Measurements from ENCODE around the gene BHLHE23.

The BHLHE23 gene

DNA sequence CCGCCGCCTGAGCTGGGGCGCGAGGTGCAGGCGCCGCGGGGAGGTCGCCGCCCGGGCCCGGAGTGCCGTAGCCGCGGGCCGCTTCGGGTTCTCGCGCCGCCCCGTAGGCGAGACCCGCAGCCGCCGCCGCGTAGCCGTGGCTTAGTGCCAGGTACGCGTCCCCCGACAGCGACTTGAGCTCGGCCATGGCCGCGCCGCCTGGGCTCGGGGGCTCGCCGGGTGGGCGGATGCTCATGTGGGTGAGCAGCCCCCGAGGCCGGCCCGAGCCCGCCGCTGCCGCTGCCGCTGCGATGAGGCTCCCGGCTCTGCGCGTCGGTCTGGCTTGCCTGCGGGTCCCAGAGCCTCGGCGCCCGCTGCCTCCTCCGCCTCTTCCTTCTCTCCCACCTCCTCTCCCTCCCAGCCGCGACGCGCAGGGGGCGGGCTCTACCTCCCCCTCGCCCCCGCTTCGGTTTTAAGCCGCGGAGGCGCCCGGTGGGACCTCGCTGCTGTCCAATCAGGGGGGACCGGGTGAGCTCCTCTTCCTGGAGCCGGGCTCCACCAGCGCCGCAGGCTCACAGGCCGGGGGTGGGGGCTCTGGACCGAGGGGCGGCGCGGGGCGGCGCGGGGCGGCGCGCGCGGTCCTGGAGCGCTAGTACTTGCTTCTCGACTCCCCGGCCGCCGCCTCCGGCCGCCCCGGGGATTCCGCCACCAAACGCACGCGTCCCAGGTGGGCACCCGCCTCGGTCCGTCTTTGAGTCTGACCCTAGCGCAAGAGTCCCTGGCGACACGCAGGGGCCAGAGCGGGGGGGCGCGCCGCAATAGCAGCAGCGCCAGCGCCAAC is at the start of gene BHLHE23:
Gene BHLHE23, minus strand, starts transcription at position 425 of the 820 bp plus-strand sequence. Its CDS starts 190 bp downstream, at position 235.
- intact Hi-C loops (cut with micrococcal nuclease) = loop anchor here (5.0 to 10.0 kb wide), 2 partner anchors 102 to 134 kb away; no protein-coding TSS in a partner anchor

DNA sequence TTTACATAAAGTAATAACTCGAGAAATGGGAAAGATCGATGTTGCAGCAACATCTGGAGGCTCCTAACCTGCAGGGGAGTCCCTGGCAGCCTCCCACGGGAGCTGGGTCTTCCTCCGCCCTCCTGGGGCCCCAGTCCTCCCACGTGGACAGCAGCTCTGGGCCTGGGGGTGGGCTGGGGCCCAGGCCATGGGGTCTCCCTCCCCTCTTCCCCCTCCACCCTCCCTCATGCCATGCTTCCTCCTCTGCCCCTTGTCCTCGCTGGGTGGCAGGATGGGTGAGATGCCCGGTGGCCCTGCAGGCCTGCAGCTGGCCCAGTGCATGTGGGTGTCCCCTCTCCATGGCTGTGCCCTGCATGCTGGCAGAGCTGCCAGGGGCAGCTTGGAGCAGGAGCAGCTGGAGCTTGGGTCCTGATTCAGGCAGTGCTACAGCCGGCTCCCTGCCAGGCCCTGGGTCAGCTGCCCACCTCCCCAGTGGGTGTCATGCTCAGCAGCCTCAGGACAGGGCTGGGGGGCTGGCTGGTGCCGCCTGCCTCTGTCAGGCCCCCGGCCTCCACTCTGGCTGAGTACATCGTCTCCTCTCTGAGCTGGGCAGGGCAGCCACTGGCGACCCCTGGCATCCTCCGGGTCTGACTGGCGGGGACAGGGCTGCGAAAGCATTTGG is 48.9 kb upstream of the BHLHE23 start:
- H3K9me3 Mint-ChIP-seq = no peaks in the 10 kb centered on the region
- H3K27ac Mint-ChIP-seq = no peak overlapping the region
- no peak overlapping the region for H3K4me3 Mint-ChIP-seq
- intact Hi-C loops (cut with micrococcal nuclease) = no loop called here
- no peaks in the 10 kb centered on the region for H3K4me1 Mint-ChIP-seq (ENCODE audit: low read depth)
- H3K27me3 Mint-ChIP-seq = peaks cover 10% of the 10 kb centered on the region
- no peaks in the 10 kb centered on the region for H3K36me3 Mint-ChIP-seq (ENCODE audit: low read depth)

More for the DNA sequence above, at the start of gene BHLHE23:
- Mint-ChIP-seq H3K27me3 (peaks cover 90% of the 10 kb centered on the region), H3K27ac (no peak within 1 kb of the TSS), H3K4me3 (no peak within 1 kb of the TSS), H3K4me1 (ENCODE audit: low read depth) (peaks cover 20% of the 10 kb centered on the region), H3K36me3 (ENCODE audit: low read depth) (no peaks in the 10 kb centered on the region), H3K9me3 (no peaks in the 10 kb centered on the region)

DNA sequence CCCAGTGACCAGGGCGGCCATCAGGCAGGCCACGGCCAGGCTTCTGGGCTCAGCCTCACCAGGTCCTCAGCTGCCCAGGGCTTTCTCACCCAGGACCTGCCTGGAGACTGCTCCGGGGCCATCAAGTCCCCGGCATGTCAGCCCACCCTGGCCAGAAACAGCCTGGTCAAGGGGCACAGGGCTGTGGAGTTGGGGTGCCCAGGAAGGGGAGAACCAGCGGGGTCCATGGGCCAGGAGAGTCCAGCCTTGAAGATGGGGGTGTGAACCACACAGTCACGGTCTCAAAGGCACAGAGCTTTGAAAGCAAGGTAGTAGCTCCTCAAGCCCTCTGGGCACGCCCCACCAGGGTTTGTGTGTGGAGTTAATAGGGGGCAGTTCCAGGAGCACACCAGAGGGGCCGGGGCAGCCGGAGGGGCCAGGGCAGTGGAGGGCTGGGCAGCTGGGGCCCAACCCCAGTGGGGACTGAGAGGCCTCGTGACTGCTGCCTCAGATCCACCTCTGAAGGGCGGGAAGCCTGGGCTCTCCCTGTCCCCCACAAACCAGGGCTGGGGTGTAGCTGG is 48.0 kb upstream of the BHLHE23 start:
- no peaks in the 10 kb centered on the region for H3K4me1 Mint-ChIP-seq (ENCODE audit: low read depth)
- no peaks in the 10 kb centered on the region for H3K9me3 Mint-ChIP-seq
- peaks cover 10% of the 10 kb centered on the region for H3K27me3 Mint-ChIP-seq
- H3K4me3 Mint-ChIP-seq = no peak overlapping the region
- intact Hi-C loops (cut with micrococcal nuclease) = no loop called here
- no peaks in the 10 kb centered on the region for H3K36me3 Mint-ChIP-seq (ENCODE audit: low read depth)
- no peak overlapping the region for H3K27ac Mint-ChIP-seq

DNA sequence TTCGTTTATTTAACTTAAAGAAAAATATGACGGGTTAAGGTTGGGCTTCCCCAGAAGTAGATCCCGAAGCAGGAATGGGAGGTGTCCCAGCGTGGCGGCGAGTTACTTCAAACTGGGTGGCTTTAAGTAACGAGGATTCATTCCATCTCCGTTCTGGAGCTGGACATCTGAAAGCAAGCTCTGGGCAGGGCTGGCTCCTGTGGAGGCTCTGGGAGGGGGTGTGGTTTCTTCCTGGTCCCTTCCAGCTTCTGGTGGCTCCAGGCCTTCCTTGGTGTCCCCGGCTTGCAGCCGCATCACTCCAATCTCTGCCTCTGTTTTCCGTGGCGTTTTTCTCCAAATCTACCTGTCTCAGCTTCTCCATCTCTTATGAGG is 47.3 kb upstream of the BHLHE23 start:
- Mint-ChIP-seq H3K27me3 (peaks cover 9% of the 10 kb centered on the region), H3K4me1 (ENCODE audit: low read depth) (no peaks in the 10 kb centered on the region), H3K9me3 (no peaks in the 10 kb centered on the region), H3K4me3 (no peak overlapping the region), H3K36me3 (ENCODE audit: low read depth) (no peaks in the 10 kb centered on the region), H3K27ac (no peak overlapping the region)
- intact Hi-C loops (cut with micrococcal nuclease) = no loop called here

DNA sequence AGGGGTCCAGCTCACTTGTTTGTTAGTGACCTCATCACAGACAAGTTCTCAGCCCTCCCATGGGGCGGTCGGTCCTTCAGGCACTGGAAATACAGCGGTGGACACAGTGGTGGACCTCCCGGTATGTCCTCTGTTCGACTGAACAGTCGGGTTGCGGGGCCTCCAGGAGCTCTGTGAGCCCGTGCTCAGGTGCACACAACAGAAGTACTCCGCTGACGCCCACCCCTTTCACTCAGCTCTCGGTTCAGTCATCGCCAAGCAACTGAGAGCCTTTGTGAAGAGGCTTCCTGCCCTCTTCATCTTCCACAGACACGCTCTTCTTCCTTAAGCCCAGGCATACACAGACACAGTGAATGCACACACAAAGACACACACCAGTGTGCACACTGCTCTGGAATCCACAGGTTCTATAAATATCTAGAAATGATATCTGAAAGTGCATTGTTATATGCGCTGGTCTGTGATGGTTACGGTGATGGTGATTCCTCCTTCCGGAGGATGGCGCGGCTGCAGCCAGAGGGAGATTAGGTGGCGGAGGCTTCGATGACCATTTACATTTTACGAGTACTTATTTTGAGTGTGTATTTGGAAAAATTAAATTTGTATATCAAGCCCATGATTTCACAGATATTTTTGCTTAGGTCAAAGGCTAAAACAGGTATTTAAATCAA is 46.8 kb upstream of the BHLHE23 start:
- H3K27me3 Mint-ChIP-seq = peaks cover 9% of the 10 kb centered on the region
- intact Hi-C loops (cut with micrococcal nuclease) = no loop called here
- no peaks in the 10 kb centered on the region for H3K36me3 Mint-ChIP-seq (ENCODE audit: low read depth)
- no peak overlapping the region for H3K27ac Mint-ChIP-seq
- H3K9me3 Mint-ChIP-seq = no peaks in the 10 kb centered on the region
- H3K4me1 Mint-ChIP-seq (ENCODE audit: low read depth) = no peaks in the 10 kb centered on the region
- H3K4me3 Mint-ChIP-seq = no peak overlapping the region

DNA sequence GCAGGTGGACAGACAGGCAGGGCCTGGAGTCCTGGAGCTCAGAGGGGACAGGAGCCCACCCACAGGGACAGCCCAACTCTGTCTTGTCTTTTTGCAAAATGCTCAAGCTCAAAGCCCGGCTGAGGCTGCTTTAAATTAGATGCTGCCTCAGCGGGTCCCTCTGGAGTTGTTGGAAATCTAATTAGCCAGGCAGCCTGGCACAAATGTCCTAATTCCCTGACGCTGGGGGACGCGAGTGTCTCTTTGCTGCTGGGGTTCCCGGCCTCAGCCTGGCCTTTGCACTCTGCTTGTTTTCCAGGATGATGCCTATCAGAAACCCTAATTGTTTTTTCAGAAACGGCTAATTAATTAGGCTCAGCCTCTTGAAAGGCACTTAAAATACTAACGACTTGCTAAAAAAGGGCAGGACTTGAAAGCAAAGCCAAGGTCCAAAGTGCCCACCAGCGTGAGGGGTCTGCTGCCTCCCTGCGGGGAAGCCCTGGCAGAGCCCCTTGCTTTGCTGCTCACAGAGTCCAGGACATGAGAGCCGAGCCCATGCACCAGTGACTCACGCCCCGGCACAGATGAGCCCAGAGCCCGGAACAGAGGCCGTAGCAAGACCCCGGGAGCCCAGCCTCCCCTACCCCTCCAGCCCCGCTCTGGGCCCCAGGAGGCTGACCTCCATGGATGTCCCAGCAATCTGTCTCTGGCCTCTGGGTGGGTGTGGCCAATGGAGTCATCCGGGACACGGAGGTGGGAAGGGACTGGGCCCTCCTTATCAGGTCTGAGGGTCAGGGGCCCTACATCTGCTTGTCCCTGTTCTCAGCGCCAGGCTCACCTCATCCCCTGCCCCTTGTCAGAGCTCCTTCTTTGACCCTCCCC is 46.0 kb upstream of the BHLHE23 start:
- intact Hi-C loops (cut with micrococcal nuclease) = no loop called here
- Mint-ChIP-seq H3K9me3 (no peaks in the 10 kb centered on the region), H3K27ac (no peak overlapping the region), H3K4me3 (no peak overlapping the region), H3K36me3 (ENCODE audit: low read depth) (no peaks in the 10 kb centered on the region), H3K27me3 (peaks cover 9% of the 10 kb centered on the region), H3K4me1 (ENCODE audit: low read depth) (no peaks in the 10 kb centered on the region)

DNA sequence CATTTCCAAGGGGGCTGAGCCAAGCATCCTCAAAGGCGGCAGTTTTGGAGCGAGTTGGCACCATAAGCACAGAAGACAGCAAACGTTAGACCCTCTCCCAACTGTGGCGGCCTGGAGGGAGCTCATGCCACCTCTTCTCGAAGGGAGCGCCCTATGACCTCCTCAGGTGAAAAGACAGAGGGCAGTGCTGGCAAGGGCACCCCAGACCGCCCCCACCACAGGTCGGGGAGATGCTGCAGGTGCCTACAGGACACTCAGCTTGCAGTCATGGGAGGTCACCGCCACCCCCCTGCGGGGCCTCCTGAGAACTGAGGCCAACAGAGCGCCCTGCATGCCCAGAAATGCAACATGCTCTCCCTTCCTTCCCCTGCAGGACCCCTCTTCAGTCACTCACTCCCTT is 45.1 kb upstream of the BHLHE23 start:
- Mint-ChIP-seq H3K27me3 (peaks cover 9% of the 10 kb centered on the region), H3K27ac (no peak overlapping the region), H3K9me3 (no peaks in the 10 kb centered on the region), H3K4me1 (ENCODE audit: low read depth) (no peaks in the 10 kb centered on the region), H3K36me3 (ENCODE audit: low read depth) (no peaks in the 10 kb centered on the region), H3K4me3 (no peak overlapping the region)
- intact Hi-C loops (cut with micrococcal nuclease) = no loop called here

DNA sequence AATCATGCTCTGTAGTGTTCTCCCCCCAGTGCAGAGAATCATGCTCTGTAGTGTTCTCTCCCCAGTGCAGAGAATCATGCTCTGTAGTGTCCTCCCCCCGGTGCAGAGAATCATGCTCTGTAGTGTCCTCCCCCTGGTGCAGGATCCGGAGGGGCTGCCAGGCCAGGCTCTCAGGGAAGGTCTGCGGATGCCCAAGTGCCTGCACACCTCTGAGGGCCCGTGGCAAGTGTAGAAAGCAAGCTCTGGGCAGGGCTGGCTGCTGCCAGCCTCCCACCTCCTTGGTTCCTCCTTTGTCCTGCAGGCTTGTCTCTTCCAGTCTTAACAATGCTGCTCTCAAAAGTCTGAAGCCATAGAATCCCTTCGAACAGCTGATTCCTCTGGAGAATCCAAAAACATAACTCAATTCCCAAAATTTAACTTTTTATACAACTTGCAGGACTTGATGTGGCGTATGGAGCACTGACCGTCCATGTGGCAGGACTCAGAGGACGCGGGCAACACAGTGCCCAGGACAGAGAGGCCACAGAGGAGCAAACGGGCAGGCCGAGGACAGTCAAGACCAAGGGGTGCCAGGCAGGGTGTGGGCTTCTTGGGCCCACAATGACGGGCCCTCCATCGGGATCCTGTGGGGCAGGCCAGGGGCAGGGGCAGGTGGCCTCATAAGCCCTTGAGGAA is 44.6 kb upstream of the BHLHE23 start:
- no peaks in the 10 kb centered on the region for H3K9me3 Mint-ChIP-seq
- intact Hi-C loops (cut with micrococcal nuclease) = no loop called here
- H3K27me3 Mint-ChIP-seq = peaks cover 9% of the 10 kb centered on the region
- H3K4me1 Mint-ChIP-seq (ENCODE audit: low read depth) = no peaks in the 10 kb centered on the region
- no peak overlapping the region for H3K27ac Mint-ChIP-seq
- no peak overlapping the region for H3K4me3 Mint-ChIP-seq
- no peaks in the 10 kb centered on the region for H3K36me3 Mint-ChIP-seq (ENCODE audit: low read depth)

DNA sequence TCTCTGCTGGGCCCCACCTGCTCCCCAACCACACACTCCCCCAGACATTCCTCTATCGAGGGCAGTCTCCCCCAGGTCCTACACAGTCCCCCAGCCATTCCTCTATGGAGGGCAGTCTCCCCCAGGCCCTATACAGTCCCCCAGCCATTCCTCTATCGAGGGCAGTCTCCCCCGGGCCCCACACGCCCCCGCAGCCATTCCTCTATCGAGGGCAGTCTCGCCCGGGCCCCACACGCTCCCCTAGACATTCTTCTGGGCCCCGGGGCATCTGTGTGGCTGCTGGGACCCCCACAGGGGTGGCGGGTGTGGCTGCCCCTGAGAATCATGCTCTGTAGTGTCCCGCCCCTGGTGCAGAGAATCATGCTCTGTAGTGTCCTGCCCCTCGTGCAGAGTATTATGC is 43.6 kb upstream of the BHLHE23 start:
- no peaks in the 10 kb centered on the region for H3K9me3 Mint-ChIP-seq
- H3K27me3 Mint-ChIP-seq = peaks cover 10% of the 10 kb centered on the region
- H3K4me1 Mint-ChIP-seq (ENCODE audit: low read depth) = no peaks in the 10 kb centered on the region
- no peaks in the 10 kb centered on the region for H3K36me3 Mint-ChIP-seq (ENCODE audit: low read depth)
- H3K27ac Mint-ChIP-seq = no peak overlapping the region
- intact Hi-C loops (cut with micrococcal nuclease) = no loop called here
- H3K4me3 Mint-ChIP-seq = no peak overlapping the region

DNA sequence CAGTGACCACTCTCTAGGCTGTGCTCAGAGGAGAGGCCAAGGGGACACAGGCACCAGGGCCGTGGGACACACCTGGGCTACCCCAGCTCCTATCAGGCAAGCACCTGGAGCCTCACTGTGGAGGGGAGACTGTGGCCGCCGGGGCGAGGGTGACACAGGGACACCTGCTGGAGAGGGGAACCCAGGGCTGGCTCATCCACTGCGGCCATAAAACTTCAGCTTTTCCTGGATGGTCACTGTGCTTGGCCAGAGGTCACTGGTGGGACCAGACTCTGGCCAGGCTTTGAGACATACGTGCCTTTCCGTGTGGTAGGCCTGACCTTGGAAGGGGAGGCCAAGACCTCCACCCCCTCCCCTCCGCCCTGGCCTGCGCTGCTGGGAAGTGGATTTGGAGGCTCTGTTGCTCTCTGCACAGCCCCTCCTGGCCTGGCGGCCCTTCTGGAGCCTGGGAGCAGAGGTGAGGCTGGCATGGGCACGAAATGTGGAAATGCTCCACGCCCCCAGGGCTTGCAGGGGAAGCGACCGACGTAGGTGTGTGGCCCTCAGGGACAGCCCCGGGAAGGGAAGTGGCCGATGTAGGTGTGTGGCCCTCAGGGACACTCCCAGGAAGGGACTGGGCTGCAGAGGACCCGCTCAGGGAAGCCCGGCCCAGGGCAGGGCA is 42.9 kb upstream of the BHLHE23 start:
- intact Hi-C loops (cut with micrococcal nuclease) = no loop called here
- Mint-ChIP-seq H3K4me3 (no peak overlapping the region), H3K27me3 (peaks cover 10% of the 10 kb centered on the region), H3K9me3 (no peaks in the 10 kb centered on the region), H3K4me1 (ENCODE audit: low read depth) (no peaks in the 10 kb centered on the region), H3K36me3 (ENCODE audit: low read depth) (no peaks in the 10 kb centered on the region), H3K27ac (no peak overlapping the region)

DNA sequence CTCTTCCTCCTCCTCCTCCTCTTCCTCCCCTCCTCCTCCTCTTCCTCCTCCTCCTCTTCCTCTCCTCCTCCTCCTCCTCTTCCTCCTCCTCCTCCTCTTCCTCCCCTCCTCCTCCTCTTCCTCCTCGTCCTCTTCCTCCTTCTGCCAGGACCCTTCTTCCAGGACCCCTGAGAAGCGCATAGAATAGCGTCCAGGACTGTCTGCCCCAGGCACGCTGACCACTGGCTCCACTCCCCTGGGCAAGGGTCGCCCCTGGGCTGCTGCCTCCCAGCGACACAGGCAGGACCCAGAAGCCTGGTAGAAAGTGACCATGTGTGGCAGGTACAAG is 42.4 kb upstream of the BHLHE23 start:
- H3K36me3 Mint-ChIP-seq (ENCODE audit: low read depth) = no peaks in the 10 kb centered on the region
- H3K27me3 Mint-ChIP-seq = peaks cover 10% of the 10 kb centered on the region
- intact Hi-C loops (cut with micrococcal nuclease) = no loop called here
- no peak overlapping the region for H3K4me3 Mint-ChIP-seq
- H3K27ac Mint-ChIP-seq = no peak overlapping the region
- H3K4me1 Mint-ChIP-seq (ENCODE audit: low read depth) = no peaks in the 10 kb centered on the region
- H3K9me3 Mint-ChIP-seq = no peaks in the 10 kb centered on the region

DNA sequence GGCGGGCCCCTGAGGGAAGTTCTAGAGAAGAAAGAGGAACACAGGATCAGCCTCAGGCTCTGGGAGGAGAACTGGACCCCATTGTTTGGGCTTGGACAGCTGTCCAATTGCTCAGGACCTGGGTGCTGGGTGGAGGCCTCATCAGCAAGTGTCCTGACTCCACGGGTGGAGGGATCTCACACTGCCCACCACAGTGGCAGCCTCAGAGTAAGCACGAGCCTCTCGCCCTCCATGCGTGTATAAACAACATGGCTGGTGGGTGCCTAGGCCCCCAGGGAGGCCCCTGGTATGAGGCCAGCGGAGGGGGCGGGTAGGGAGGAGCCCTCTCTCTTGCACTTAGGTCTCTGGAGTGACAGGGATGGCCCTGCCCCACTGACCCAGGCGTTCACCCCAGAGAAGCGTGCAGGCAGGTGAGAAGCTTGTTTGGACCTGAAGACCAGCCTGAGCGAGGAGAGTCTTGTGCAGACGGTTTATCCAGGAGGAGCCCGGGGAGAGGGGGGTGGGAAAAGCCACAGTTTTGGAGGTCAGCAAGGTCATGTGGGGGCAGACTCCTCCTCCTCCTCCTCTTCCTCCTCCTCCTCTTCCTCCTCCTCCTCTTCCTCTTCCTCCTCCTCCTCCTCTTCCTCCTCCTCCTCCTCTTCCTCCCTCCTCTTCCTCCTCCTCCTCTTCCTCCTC is 41.9 kb upstream of the BHLHE23 start:
- no peaks in the 10 kb centered on the region for H3K36me3 Mint-ChIP-seq (ENCODE audit: low read depth)
- H3K9me3 Mint-ChIP-seq = no peaks in the 10 kb centered on the region
- no peaks in the 10 kb centered on the region for H3K4me1 Mint-ChIP-seq (ENCODE audit: low read depth)
- H3K27me3 Mint-ChIP-seq = peaks cover 10% of the 10 kb centered on the region
- no peak overlapping the region for H3K27ac Mint-ChIP-seq
- intact Hi-C loops (cut with micrococcal nuclease) = no loop called here
- no peak overlapping the region for H3K4me3 Mint-ChIP-seq

Measured in dendritic cell treated with granulocyte-macrophage colony-stimulating factor and Interleukin-4, amounts not matched to agents 40 ng/mL and 50 ng/mL, for 4 days (primary cell).